K562 (cell line): Measurements from ENCODE around the gene NKX1-2. TPM values are rescaled to one million over a fixed set of nuclear protein-coding genes. Genes with fewer than 3 reads are reported as not detected.

ENCODE experiments used
- CBX2 ChIP-seq: fragments of 200-600 bp; sonication (generic); IDR thresholded peaks from one replicate; pipeline ENCODE4 v1.6.1; 2012; ENCODE audit warnings: mild to moderate bottlenecking, low read length, inconsistent platforms; ENCODE audit not compliant: insufficient read depth, poor library complexity, severe bottlenecking
- CEBPB ChIP-seq: fragments of 450-650 bp; IDR thresholded peaks from 2 replicates; pipeline ENCODE4 v1.6.1; 2016; ENCODE audit warnings: missing genetic modification characterization, missing compliant biosample characterization
- CREBBP ChIP-seq: IDR thresholded peaks from one replicate; pipeline ENCODE4 v1.6.1; 2012; ENCODE audit warnings: low read depth, mild to moderate bottlenecking, control low read depth, inconsistent platforms, low read length
- FUS ChIP-seq: fragments of 200-400 bp; formaldehyde crosslinking; optimal IDR thresholded peaks from 2 replicates; pipeline ENCODE3; 2017; ENCODE audit warnings: low read depth, low read length
- GTF3C2 ChIP-seq: IDR thresholded peaks from 3 replicates; pipeline ENCODE4 v1.6.1; 2011; ENCODE audit warnings: borderline replicate concordance, mild to moderate bottlenecking, moderate library complexity; ENCODE audit not compliant: insufficient read length; ENCODE audit errors: extremely low read depth
- KLF6 ChIP-seq: fragments of 250-450 bp; sonication (Bioruptor Pico); IDR thresholded peaks from 2 replicates; pipeline ENCODE4 v1.4.0; 2020; ENCODE audit warnings: mild to moderate bottlenecking, moderate library complexity, borderline replicate concordance
- LEF1 ChIP-seq: fragments of 450-650 bp; IDR thresholded peaks from 2 replicates; pipeline ENCODE4 v1.6.1; 2016; ENCODE audit warnings: mild to moderate bottlenecking
- MAZ ChIP-seq, 2 experiments: fragments of 450-650 bp in 1 of 2; sonication (generic) in 1 of 2; formaldehyde crosslinking; IDR thresholded peaks in 1 of 2; conservative IDR thresholded peaks in 1 of 2; 2 replicates each; pipeline versions ENCODE4 v1.4.0 to v1.5.0; 2020; ENCODE audit warnings: mild to moderate bottlenecking in 1 of 2, missing genetic modification reagents in 1 of 2
- MTA2 ChIP-seq: fragments of 450-650 bp; IDR thresholded peaks from 2 replicates; pipeline ENCODE4 v1.6.1; 2016; ENCODE audit warnings: low read depth
- NCOR1 ChIP-seq: fragments of 450-650 bp; IDR thresholded peaks from 2 replicates; pipeline ENCODE4 v1.6.1; 2016; ENCODE audit warnings: mild to moderate bottlenecking, moderate library complexity
- PBX2 ChIP-seq, 2 experiments: IDR thresholded peaks in 1 of 2; conservative IDR thresholded peaks in 1 of 2; 2 replicates each; pipeline ENCODE4 v1.6.1; 2016; ENCODE audit warnings: low read depth in 2 of 2, mild to moderate bottlenecking in 1 of 2, missing compliant biosample characterization in 1 of 2, missing genetic modification characterization in 1 of 2, moderate library complexity in 1 of 2
- SRSF9 ChIP-seq: fragments of 200-400 bp; formaldehyde crosslinking; IDR thresholded peaks from 2 replicates; pipeline ENCODE4 v1.6.1; 2017; ENCODE audit warnings: low read depth, low read length, borderline replicate concordance
- TAF15 ChIP-seq: fragments of 200-400 bp; formaldehyde crosslinking; IDR thresholded peaks from 2 replicates; pipeline ENCODE4 v1.6.1; 2017; ENCODE audit warnings: mild to moderate bottlenecking, low read depth, low read length, moderate library complexity
- polyA plus RNA-seq, 8 experiments: library from polyadenylated mRNA; depleted of rRNA in 4 of 8; stranded (reverse) in 5 of 8; unstranded in 3 of 8; fragments of >200 nt; fragmentation: Nextera tagmentation in 2 of 8; fragmentation: Illumina TruSeq in 1 of 8; extraction: Ambion mirVana in 2 of 8; extraction: Trizol in 1 of 8; gene quantifications; 2 replicates each; pipeline versions ENCODE4 v1.2.1 to v1.2.3, GENCODE V29; 2011 to 2014; ENCODE audit warnings: inconsistent platforms in 1 of 8, missing spikeins in 1 of 8
- total RNA-seq, 7 experiments: library from RNA; depleted of rRNA in 6 of 7; stranded (reverse); fragments of >200 nt in 6 of 7; fragmentation: Illumina TruSeq in 2 of 7; extraction: Trizol in 2 of 7; gene quantifications; 2 replicates each; pipeline versions ENCODE4 v1.2.1 to v1.2.3, GENCODE V29; 2011 to 2021; ENCODE audit warnings: low replicate concordance in 1 of 7

NKX1-2 gene
- total and polyA plus RNA-seq, 9 of the 15 experiments (the other 6 are each of a cell fraction or from before 2014, with no cell fraction given), result not detected

GRCh38 chr10:124453960-124454610 is 4.2 kb upstream of the NKX1-2 start (continued):
- TF ChIP-seq CREBBP, result no peak
- no peak for TF ChIP-seq PBX2 (CRISPR knock-in tag; IDR thresholded peaks at IDR 0.05; ENCODE audit: low read depth)
- TF ChIP-seq PBX2 (tag; conservative IDR thresholded peaks at IDR 0.05; ENCODE audit: low read depth), result no peak
- TF ChIP-seq TAF15, result no peak
- TF ChIP-seq LEF1, result no peak
- TF ChIP-seq CEBPB (tag), result peak; percentile 72
- no peak for TF ChIP-seq CBX2
- no peak for TF ChIP-seq SRSF9
- TF ChIP-seq KLF6, result no peak
- no peak for TF ChIP-seq MAZ (CRISPR knock-in tag; conservative IDR thresholded peaks at IDR 0.05 in 1 of 2, IDR thresholded peaks at IDR 0.05 in 1 of 2)
- TF ChIP-seq GTF3C2, result no peak
- peak; percentile 63; the same call in 1 of the 2 replicates for TF ChIP-seq MTA2
- TF ChIP-seq NCOR1, result peak; percentile 65; the same call in 1 of the 2 replicates
- TF ChIP-seq FUS, result no peak
